AG04449 (cell line): ENCODE measurements around the gene THRB.

Experiments used
- CTCF ChIA-PET: fragments of 350-600 bp; formaldehyde crosslinking; extraction: SDS; loops from one replicate; lab custom pipeline; 2021; ENCODE audit warnings: antibody characterized with exemption; lab: Yijun Ruan, JAX
- POLR2A ChIA-PET: fragments of 400-600, 350-600 bp; formaldehyde crosslinking; extraction: SDS; loops from one replicate; lab custom pipeline; 2020; ENCODE audit warnings: antibody characterized with exemption, inconsistent platforms; lab: Yijun Ruan, JAX
- DNase-seq: peaks from one replicate; pipeline ENCODE4 v3.0.0-alpha.2; 2010; ENCODE audit warnings: low read depth, low spot score
- H3K4me3 ChIP-seq: 2 replicates; pipeline ENCODE4 v1.5.1; 2011; ENCODE audit warnings: low read depth, mild to moderate bottlenecking, control low read depth, low read length
- CTCF ChIP-seq: IDR thresholded peaks from one replicate; pipeline ENCODE4 v1.5.1; 2011; ENCODE audit warnings: mild to moderate bottlenecking, moderate library complexity, low read length, control low read depth, inconsistent platforms; ENCODE audit not compliant: insufficient read depth; ENCODE audit errors: missing control alignments

THRB gene

GRCh38 chr3:24507776-24508422 is 13.2 kb upstream of the THRB start:
- CTCF ChIA-PET: no interaction called here

GRCh38 chr3:24506966-24507775 is 12.5 kb upstream of the THRB start:
- POLR2A ChIA-PET: no interaction called here
- H3K4me3 ChIP-seq: no peak overlapping the region
- CTCF ChIA-PET: no interaction called here
- no peak for DNase-seq
- TF ChIP-seq CTCF: no peak

More at GRCh38 chr3:24507776-24508422, 13.2 kb upstream of the THRB start:
- DNase-seq: no peak
- TF ChIP-seq CTCF: no peak
- H3K4me3 ChIP-seq: no peak overlapping the region
- POLR2A ChIA-PET: no interaction called here

GRCh38 chr3:24505691-24506550 is 11.3 kb upstream of the THRB start:
- CTCF ChIA-PET: no interaction called here
- no peak for TF ChIP-seq CTCF
- POLR2A ChIA-PET: no interaction called here
- H3K4me3 ChIP-seq: no peak overlapping the region
- DNase-seq: no peak

GRCh38 chr3:24504772-24505171 is 10.1 kb upstream of the THRB start:
- POLR2A ChIA-PET: no interaction called here
- no peak for DNase-seq
- TF ChIP-seq CTCF: no peak
- no peak overlapping the region for H3K4me3 ChIP-seq
- CTCF ChIA-PET: no interaction called here

- no peak for DNase-seq
- no peak overlapping the region for H3K4me3 ChIP-seq
- ChIA-PET CTCF (no interaction called here), POLR2A (no interaction called here)
- TF ChIP-seq CTCF: no peak
These were observed 9.0 kb upstream of the THRB start for GRCh38 chr3:24503616-24504113.
